Measurements from ENCODE around the gene CNST. TPM values are rescaled to one million over a fixed set of nuclear protein-coding genes. Genes with fewer than 3 reads are reported as not detected.

The CNST gene
- total and polyA plus RNA-seq, 2 of the 13 experiments (the other 11 are each of a cell fraction or from before 2014, with no cell fraction given) = 6.3 to 12.4 TPM

- Histone ChIP-seq H3K9me3 (ENCODE audit: low read length) (no peaks in the 10 kb centered on the region), H3K27me3 (ENCODE audit: control insufficient read depth in 1 of 2, insufficient read depth in 2 of 2, low read length in 2 of 2) (no peaks in the 10 kb centered on the region), H3K4me2 (ENCODE audit: low read depth, low read length) (no peak overlapping the region), H4K20me1 (ENCODE audit: insufficient read depth, low read length) (no peaks in the 10 kb centered on the region), H3K79me2 (ENCODE audit: insufficient read depth, low read length) (no peaks in the 10 kb centered on the region), H2AFZ (ENCODE audit: low read length) (no peak overlapping the region), H3K36me3 (replicated peaks in 1 of 2; ENCODE audit: control insufficient read depth in 1 of 2, insufficient read depth in 2 of 2, low read length in 2 of 2) (no peaks in the 10 kb centered on the region), H3K4me3 (replicated peaks in 1 of 3; ENCODE audit: insufficient read depth in 1 of 3, low read depth in 2 of 3, low read length in 3 of 3) (no peak overlapping the region), H3K9ac (ENCODE audit: insufficient read depth, low read depth, low read length) (no peak overlapping the region), H3K27ac (ENCODE audit: extremely low read length, insufficient read depth, low read length) (no peak overlapping the region), H3K4me1 (ENCODE audit: insufficient read depth, low read length) (no peaks in the 10 kb centered on the region)
- ChIA-PET CTCF (ENCODE audit: low intra/inter-chr PET ratio, low total read pairs) (no interaction called here), POLR2A (no interaction called here)
- FAIRE-seq (no peak), DNase-seq (ENCODE audit: low spot score) (no peak), ATAC-seq (peak; percentile 32)
- no peak for TF ChIP-seq IRX3 (CRISPR knock-in tag; IDR thresholded peaks at IDR 0.05; ENCODE audit: borderline replicate concordance, low read depth)
- no peak for TF ChIP-seq YEATS4 (CRISPR knock-in tag; IDR thresholded peaks at IDR 0.05; ENCODE audit: borderline replicate concordance)
- TF ChIP-seq ZNF160 (CRISPR knock-in tag; IDR thresholded peaks at IDR 0.05) = no peak
- intact Hi-C loops (cut with micrococcal nuclease; ENCODE audit: unreplicated experiment) = no loop called here
- in situ Hi-C loops (cut with HindIII; ENCODE audit: extremely low pct_ligation_motif_present, low pct_unique_long_range_greater_than_20kb) = no loop called here
- WGBS (ENCODE audit: low lambda C conversion rate) = 67% methylated on average over 17 of the region's 18 CpGs
- no TSS peak for BruUV-seq (replicated peaks)
Measured at GRCh38 chr1:246678816-246679793, 112.8 kb downstream of the CNST start.

- WGBS (ENCODE audit: low lambda C conversion rate) = 0% methylated on average over 1 of the region's 1 CpG
- no peaks in the 10 kb centered on the region for H4K20me1 ChIP-seq (ENCODE audit: insufficient read depth, low read length)
- no TSS peak for BruUV-seq (replicated peaks)
- no peak overlapping the region for H3K4me3 ChIP-seq (replicated peaks in 1 of 3; ENCODE audit: insufficient read depth in 1 of 3, low read depth in 2 of 3, low read length in 3 of 3)
- ChIA-PET CTCF (ENCODE audit: low intra/inter-chr PET ratio, low total read pairs) (no interaction called here), POLR2A (no interaction called here)
- intact Hi-C loops (cut with micrococcal nuclease; ENCODE audit: unreplicated experiment) (no loop called here), in situ Hi-C loops (cut with HindIII; ENCODE audit: extremely low pct_ligation_motif_present, low pct_unique_long_range_greater_than_20kb) (no loop called here)
- no peak overlapping the region for H3K27ac ChIP-seq (ENCODE audit: extremely low read length, insufficient read depth, low read length)
- no peaks in the 10 kb centered on the region for H3K79me2 ChIP-seq (ENCODE audit: insufficient read depth, low read length)
- no peaks in the 10 kb centered on the region for H3K4me1 ChIP-seq (ENCODE audit: insufficient read depth, low read length)
- H3K4me2 ChIP-seq (ENCODE audit: low read depth, low read length) = no peak overlapping the region
- no peak overlapping the region for H3K9ac ChIP-seq (ENCODE audit: insufficient read depth, low read depth, low read length)
- no peak overlapping the region for H2AFZ ChIP-seq (ENCODE audit: low read length)
- no peak for DNase-seq (ENCODE audit: low spot score)
- H3K9me3 ChIP-seq (ENCODE audit: low read length) = no peaks in the 10 kb centered on the region
- H3K27me3 ChIP-seq (ENCODE audit: control insufficient read depth in 1 of 2, insufficient read depth in 2 of 2, low read length in 2 of 2) = no peaks in the 10 kb centered on the region
- H3K36me3 ChIP-seq (replicated peaks in 1 of 2; ENCODE audit: control insufficient read depth in 1 of 2, insufficient read depth in 2 of 2, low read length in 2 of 2) = no peaks in the 10 kb centered on the region
- peak; percentile 57 for ATAC-seq
- no peak for FAIRE-seq
- TF ChIP-seq ZNF180 (CRISPR knock-in tag; IDR thresholded peaks at IDR 0.05; ENCODE audit: borderline replicate concordance, low read depth) (no peak), NR2F6 (IDR thresholded peaks at IDR 0.05) (no peak), NR2F6 (CRISPR knock-in tag; IDR thresholded peaks at IDR 0.05) (no peak), PAWR (CRISPR knock-in tag; IDR thresholded peaks at IDR 0.05; ENCODE audit: borderline replicate concordance) (no peak), ZNF777 (CRISPR knock-in tag; IDR thresholded peaks at IDR 0.05) (no peak), CEBPZ (IDR thresholded peaks at IDR 0.05; ENCODE audit: low read length) (no peak), ZSCAN21 (CRISPR knock-in tag; IDR thresholded peaks at IDR 0.05; ENCODE audit: borderline replicate concordance) (no peak), HOXA7 (CRISPR knock-in tag; IDR thresholded peaks at IDR 0.05) (no peak), CCDC6 (CRISPR knock-in tag; IDR thresholded peaks at IDR 0.05) (no peak), ZNF383 (CRISPR knock-in tag; IDR thresholded peaks at IDR 0.05; ENCODE audit: borderline replicate concordance) (no peak)
- TF ChIP-seq, protein P1, sequence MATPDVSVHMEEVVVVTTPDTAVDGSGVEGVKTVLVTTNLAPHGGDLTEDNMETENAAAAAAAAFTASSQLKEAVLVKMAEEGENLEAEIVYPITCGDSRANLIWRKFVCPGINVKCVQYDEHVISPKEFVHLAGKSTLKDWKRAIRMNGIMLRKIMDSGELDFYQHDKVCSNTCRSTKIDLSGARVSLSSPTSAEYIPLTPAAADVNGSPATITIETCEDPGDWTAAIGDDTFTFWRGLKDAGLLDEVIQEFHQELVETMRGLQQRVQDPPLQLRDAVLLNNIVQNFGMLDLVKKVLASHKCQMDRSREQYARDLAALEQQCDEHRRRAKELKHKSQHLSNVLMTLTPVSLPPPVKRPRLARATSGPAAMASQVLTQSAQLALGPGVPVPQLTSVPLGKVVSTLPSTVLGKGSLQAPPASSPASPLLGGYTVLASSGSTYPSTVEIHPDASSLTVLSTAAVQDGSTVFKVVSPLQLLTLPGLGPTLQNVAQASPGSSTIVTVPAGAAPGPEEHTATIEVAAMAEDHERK (CRISPR knock-in tag; IDR thresholded peaks at IDR 0.05; ENCODE audit: low read depth) = no peak
Measured at GRCh38 chr1:246679794-246680177, 113.5 kb downstream of the CNST start.

All from HepG2 (cell line).